Femur (tissue), 1 donor: ENCODE results near the gene LOXL1.
A peak's percentile ranks its signal among the peaks of the same experiment; 100 is the strongest.

ENCODE experiments used
- DNase-seq: peaks from one replicate; pipeline ENCODE4 v3.0.0-alpha.2; 2017

The LOXL1 gene

DNA sequence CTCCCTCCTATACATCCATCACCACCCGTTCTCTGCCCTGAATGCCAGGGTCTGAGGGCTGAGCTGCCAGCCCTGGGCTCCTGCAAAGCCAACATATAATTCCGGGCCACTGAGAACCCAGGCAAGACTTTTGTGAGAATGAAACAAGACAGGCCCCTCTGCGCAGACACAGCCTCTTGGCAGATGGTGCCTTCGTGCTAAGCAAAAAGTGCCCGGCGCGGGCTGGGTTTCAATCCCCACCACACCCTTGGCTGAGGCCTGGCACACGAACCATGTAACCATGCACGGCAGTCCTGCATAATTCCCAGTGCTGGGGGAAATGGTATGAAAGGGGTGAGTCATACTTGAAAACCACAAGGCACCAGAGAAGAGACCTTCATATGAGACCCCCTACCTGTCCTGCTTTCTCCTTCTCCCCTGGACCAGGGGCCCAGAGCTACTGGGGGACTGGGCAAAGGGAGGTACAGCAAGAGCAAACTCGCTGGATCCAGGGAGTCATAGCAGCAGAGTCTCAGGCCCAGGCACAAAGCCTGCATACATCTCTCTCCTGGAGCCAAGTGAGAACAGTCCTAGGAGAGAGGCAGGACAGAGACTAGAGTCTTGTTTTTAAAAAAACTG is 26.1 kb upstream of the LOXL1 start:
- peak; percentile 63 for DNase-seq

DNA sequence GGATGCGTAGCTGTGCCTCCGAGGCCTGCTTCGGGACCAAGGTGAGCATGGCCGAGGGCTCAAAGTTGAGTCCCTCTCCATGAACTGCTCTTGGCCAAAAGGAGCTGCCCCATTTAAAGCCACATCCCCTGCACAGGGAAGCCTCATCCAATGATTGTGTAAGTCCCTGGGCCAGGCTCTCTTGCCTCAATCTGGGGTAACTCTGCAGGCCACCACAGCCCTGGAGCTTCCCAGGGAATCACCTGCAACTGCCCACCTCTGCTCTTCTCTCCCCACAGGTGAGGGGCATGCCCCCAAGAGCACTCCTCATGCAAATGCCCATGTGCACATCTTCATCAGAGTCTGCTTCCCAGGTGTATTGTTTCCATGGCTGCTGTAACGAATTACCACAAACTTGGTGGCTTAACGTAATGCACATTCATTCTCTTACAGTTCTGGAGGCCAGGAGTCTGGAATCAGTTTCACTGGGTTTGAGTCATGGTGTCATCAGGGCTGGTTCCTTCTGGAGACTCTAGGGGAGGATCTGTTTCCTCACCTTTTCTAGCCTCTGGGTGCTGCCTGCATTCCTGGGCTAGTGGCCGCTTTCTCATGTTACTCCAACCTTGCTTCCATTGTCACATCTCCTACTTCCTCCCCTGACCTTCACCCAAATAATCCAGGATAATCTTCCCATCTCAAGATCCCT is 25.0 kb upstream of the LOXL1 start:
- no peak for DNase-seq

DNA sequence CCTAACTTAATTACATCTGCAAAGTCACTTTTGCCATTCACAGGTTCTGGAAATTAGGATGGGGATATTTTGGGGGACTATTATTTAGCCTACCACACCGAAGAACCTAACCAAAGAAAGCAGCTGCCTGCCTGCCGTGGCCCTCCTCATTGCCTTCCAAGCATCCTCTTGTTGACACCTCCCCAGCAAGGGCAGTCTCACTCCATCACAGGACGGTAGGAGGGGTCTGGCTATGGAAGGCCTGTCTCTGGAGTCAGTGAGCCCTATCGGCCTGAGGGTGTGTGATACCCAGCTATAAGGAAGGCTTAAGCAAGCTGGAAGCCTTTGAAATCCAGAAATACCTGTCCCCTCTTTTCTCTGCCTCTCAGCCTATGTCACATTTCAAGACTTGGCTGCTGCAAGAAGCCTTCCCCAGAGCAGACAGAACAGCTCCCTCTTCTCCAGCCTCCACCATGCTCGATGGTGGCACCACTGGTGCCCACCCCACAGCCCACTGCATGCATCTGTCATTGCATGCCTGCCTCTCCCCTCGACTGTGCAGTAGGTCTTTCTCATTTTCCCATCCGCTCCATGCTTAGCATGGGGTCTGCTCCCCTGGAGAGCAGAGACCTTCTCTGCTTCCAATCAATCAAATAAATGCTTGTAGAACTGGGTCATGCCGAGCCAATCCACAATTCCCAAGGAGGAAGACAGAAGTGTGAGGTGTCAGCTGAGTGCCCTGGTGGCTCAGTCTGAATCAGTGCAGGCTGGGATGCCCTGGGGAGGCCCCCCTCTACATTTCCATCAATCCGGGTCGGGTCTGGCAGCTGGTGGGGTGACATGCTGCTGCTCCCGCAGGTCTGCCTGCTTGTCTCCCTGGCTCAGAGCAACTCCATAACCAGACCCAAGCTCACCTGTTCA is 23.9 kb upstream of the LOXL1 start:
- DNase-seq: no peak

- no peak for DNase-seq
Measured at GRCh38 chr15:73904026-73904815, 22.0 kb upstream of the LOXL1 start.

DNA sequence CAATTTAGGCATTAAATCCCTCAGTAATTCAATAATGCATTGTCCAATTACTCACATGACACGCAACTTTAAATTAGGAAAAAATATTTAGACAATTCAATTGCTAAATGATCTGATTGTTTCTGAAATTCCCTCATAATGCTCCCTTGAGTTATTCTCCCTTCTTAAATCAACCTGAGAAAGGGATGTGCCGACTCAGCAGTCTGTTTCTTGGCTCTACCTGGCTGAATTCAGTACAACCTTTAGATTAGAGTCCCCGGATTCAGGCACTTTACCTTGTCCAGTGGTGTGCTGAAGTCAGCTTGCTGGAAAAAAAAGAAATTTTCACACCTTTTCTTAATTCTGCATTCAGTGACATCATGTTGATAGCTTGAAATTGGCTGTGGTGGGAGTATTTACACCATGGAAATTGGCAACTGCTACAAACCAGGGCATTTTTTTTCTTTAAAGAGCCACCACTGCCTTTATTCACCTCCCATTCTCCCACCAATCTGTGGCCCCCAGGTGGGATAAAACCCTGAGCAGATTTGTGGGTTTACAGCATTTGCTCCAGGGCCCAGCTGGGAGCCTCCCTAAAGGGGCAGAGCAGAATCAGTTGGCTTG is 20.9 kb upstream of the LOXL1 start:
- DNase-seq: no peak

- no peak for DNase-seq
Measured at GRCh38 chr15:73906346-73907034, 19.8 kb upstream of the LOXL1 start.

GRCh38 chr15:73907035-73907408 is 19.2 kb upstream of the LOXL1 start:
- no peak for DNase-seq

DNA sequence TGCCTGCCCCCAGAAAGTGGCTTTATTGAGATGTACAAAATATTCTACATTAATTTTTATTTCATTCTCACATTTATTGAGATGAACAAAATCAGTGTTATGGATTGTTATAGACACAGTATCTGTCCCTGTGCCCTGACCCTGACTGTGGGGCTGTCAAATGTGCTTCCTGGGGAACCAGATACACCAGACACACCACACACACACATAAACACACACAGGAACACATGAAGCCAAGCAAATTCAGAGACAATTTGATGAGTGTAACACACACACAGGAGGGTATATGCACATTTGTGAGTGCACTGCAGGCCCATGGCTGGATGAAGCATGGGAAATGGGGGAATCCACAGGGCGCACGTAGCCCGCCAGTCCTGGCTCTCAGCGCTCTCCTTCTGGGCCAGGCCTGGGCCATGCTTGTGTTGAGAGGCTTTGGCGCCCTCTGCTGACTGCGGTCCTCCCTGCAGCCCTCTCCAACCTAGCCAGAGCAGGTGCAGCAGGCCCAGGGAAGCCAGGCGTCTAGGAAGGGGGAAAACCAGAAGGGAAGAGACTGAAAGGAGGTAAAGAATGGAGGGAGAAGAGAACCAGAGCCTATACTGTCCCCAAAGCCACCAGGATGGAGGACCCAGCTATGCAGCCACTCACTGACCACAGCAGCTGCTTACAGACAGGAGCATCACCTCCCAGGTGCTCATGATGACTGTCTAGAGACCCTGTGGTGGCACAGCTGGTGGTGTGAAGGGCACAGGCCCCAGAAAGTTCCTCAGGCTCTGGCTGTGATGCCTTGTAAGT is 18.0 kb upstream of the LOXL1 start:
- peak; percentile 88 for DNase-seq

- DNase-seq: no peak
Measured at GRCh38 chr15:73908822-73909122, 17.5 kb upstream of the LOXL1 start.

DNA sequence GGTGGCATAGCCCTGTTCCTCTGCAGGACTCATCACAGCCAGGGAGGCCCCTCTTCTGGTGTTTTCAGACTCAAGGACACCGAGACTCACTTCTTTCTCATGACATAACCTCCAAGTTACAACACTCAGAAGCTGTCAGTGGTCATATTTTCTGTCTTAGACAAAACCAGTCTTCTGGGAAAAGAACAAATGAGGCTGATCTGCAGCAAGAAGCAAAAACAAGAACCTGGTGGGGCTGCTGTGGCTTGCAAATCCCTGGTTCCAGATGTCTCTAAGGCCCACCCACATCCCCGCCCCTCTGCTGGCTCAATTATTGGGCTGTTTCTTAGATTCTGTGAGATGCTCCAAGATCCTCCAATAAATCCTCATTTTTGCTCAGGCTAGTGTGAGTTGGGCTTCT is 16.6 kb upstream of the LOXL1 start:
- DNase-seq: no peak

GRCh38 chr15:73910522-73911303 is 15.5 kb upstream of the LOXL1 start:
- no peak for DNase-seq

GRCh38 chr15:73912030-73912596 is 14.1 kb upstream of the LOXL1 start:
- no peak for DNase-seq

- no peak for DNase-seq
Measured at GRCh38 chr15:73914145-73914544, 12.1 kb upstream of the LOXL1 start.

- DNase-seq: no peak
Measured at GRCh38 chr15:73915082-73915481, 11.2 kb upstream of the LOXL1 start.

DNA sequence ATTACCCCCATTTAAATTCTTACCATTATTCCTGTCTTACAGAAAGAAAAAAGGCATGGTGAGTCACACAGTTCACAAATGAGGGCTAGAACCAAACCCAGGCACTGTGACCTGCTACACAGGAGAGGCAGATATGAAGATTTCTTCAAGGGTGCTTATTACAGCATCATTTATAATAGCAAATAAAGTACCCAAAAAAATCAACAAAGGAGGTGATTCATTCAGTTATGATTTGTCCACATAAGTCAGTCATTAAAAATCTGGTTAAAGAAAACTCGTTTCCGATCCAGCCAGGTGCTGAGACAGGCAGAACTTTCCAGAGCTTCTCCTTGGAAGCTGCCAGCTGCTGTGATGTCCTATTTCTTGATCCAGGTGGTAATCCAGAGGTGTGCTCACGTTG is 7.5 kb upstream of the LOXL1 start:
- DNase-seq: no peak

DNA sequence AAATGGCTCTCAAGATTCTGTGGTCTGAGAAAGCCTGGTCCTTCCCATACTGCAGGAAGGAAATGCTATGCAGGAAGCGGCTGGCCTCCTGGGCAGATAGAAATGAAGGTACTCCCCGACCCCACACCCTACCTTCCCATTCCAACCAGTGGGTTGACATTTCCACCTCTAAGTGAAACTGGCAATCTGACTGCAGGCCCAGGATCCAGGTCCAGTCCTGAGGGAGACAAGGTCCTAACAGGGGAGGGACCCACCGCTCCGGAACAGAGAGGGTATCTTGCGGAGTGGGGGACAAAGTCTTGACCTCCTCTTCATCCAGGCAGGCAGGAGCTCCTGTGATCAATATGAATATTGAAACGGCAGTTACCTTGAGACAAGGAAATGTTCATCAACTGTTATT is 6.6 kb upstream of the LOXL1 start:
- peak; percentile 7 for DNase-seq

DNA sequence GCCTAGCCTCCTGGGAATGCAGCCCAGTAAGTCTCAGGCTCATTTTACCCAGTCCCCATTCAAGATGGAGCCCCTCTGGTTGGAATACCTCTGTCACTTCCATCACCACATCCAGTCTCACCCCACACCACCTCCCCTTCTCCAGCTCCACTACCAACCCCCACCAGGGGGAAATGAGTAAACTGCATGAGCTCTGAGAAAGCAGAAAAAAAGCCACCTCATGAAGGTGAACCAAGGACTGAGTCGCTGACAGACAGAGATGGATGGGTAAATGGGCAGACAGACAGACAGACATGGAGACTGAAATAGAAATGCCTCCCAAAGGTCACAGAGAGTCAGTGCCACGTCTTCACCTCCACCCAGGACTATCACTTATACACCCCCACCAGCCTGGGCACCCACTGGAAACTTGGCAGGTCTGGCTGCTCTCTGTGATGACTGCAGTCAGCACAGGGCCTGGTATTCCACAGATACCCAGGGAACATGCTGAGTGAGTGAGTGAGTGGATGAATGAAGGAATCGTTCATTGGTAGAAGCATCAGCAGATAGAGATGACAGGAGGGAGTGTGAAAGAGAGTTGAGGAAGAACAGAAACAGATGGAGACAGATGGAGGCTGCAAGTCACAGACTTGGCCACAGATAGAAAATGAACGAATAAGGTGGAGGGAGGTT is 4.9 kb upstream of the LOXL1 start:
- DNase-seq: no peak

DNA sequence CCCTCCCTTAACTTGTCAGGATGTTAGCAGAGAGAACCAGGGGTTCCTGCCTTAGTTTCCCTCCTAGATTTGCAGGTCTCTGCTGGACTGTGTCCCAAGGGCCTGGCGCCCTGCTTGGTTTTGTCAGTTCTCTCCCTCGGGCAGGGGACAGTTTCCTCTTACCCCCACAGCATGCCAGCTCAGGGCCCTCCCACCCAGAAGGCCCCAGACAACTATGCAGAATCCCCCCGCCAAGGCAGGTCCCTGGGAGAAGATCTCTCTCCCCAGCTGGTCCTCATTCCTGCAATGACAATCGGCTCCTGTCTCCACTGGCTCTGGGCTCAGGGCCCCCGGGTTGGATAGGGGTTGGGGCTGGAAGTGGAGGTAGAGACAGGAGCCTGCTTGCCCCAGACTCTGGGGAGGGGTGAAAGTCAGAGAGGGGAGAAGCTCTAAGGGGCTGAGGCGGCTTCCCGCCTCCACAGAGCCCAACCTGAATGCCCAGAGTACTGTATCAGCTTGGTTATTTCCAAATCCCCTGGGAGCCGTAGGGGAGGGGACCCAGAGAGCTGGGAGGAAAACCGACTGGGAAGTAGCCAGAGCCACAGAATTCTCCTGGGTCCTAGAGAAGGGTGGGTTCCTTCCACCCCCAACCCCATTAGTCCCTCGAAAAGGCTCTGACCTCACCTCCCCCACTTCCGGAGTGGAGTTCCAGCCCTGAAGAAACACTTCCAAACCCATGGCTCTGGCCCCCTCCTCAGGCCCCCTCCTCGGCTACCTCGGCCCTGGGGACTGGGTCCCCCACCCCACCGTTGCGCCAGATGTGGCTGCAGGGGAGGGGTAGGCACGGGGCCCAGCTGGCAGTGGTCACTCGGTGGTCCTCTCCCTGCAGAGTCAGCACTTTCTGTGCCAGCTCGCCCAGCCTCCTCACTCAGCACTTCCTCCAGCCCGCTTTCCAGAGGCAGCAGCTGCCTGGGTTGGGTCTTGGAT is 3.8 kb upstream of the LOXL1 start:
- DNase-seq: peak; percentile 68

- DNase-seq: no peak
Measured at GRCh38 chr15:73923156-73923487, 3.1 kb upstream of the LOXL1 start.
